Stimulated activated CD8-positive, alpha-beta memory T cell treated with anti-CD3 and anti-CD28 coated beads, Interleukin-12 subunit alpha, Interleukin-12 subunit beta, amount 100 ng/mL, for 24 hours (primary cell): ENCODE measurements around the gene CXCL10.
"Not testable (repeated sequence)": the region's sequence is repeated elsewhere in the genome, so short reads cannot be mapped to it uniquely, and the experiment has no call there.

Experiments
- DNase-seq: peaks from one replicate; pipeline ENCODE4 v3.0.0-alpha.2; 2020; ENCODE audit errors: extremely low read depth

CXCL10 gene

DNA sequence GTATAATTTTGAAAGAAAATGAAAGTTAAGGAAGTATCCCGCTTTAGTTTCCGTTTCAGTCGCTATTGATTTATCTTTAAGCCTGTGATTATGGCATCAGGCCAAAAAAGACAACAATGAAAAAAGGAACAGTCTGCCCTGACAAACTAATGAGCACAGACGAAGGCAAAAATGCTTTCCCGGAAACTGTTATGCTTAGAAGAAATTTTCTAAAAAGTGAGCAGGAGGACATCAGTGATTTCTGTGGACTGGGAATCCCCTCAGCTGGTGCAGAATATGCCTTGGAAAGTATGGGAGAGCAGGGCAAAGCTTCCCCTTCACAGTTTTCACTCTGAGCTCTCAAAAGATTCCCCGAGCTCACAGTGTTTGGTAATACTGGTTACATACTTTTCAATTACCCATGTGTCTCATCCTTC lies 5.1 kb upstream of the CXCL10 start:
- DNase-seq: no peak

DNA sequence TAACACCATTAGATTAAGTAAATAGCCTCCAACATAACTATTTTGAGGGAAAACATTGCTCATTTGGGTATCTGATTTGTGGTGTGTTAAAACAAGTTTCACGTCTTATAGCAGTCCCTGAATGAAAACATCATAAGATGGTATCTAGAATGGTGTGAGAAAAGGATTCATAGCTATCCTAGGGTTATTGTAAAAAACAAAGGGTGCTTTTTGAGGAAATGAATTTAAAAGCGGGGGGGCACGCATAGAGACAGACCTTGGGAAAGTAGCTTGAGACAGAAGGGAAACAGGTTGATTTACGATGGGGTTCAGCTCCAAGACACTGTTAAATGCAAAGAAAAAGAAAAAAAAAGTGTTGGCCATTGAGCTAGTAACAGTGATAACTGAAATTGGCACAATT lies 768 bp upstream of the CXCL10 start:
- DNase-seq: no peak

DNA sequence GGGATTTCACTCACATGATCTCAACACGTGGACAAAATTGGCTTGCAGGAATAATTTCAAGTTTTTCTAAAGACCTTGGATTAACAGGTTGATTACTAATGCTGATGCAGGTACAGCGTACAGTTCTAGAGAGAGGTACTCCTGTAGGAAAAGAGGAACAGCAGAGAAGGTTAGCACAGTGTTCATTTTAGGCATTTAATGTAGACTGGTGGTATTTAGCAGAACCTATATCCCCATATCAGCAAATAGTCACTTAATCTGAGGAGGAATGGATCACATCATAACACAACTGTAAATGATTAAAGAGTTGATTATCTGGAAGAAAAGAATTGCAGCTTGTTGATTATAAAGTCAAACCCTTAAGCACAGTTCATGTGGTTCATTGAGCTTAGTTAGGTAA lies 620 bp downstream of the CXCL10 start:
- no peak for DNase-seq

DNA sequence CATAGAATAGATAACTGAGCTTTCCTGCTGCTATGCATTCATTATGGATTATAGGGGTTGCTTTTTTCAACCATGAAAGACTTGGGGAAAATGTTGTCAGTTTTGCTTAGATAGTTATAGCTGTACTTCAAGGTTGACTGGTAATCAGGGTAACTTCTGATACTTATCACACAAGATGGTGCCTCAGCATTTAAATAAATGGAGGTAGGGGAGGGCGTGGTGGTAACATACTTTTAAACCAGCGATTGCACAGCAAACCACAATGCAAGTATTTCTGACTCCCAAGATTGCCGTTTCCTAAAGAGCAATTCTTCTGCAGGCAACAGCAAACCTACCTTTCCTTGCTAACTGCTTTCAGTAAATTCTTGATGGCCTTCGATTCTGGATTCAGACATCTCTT lies 1.3 kb downstream of the CXCL10 start:
- no peak for DNase-seq

DNA sequence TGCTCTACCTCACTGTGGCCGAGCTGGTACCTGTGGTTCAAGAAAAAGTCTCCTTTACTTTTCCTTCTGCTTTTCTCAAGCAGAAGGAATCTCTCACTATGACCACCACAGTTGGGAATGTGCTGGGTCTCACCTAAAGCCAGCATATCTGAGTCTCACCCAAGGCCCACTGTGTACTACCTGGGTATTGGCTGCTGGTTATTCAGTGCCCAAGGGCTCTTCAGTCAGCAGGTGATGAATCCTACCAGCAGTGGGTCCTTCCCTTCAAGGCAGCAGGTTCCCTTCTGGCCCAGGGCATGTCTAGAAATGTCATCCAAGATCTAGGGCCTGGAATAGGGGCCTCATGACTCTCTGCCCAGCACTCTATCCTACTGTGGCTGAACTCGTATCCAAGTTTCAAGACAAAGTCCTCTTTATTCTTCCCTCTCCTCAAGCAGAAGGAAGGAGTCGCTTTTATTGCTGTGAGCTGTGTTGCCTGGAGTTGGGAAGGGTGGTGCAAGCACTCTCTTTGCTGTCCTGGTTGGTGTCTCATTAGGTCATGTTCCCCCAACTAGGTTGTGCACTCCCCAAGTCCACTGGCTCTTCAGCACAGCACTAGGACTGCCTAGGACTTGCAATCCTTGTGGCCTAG lies 6.1 kb downstream of the CXCL10 start:
- no peak for DNase-seq

DNA sequence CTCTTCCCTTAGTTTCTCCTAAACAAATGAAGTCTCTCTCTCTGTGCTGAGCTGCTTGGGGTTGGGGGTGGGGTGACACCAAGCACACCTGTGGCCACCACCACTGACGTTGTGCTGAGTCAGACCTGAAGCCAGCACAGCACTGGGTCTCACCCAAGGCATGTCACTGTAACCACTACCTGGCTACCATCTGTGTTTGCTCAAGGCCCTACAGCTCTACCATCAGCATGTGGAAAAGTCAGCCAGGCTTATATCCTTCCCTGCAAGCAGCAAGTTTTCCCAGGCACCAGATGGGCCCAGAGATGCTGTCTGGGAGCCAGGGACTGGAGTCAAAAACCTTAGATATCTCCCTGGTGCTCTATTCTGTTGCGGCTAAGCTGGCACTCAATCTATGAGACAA lies 6.9 kb downstream of the CXCL10 start:
- no peak for DNase-seq

DNA sequence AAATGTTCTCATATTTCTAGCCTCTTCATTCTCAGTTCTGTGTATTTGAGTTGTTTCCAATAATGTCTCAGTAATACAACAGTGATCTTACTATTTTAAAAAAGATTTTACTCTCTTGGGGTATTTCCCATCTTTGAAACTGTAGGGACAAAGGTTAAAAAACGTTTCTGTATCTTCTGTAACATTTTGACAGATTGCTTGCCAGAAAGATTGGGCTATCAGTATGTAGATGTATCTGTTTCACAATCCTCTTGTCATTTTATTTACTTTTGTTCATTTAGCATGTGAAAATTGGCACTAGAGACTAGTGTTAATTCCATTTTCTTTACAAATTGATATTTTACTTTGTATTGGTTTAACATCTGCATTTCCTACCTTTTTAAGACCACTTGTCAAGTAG lies 9.8 kb downstream of the CXCL10 start:
- DNase-seq: no peak

DNA sequence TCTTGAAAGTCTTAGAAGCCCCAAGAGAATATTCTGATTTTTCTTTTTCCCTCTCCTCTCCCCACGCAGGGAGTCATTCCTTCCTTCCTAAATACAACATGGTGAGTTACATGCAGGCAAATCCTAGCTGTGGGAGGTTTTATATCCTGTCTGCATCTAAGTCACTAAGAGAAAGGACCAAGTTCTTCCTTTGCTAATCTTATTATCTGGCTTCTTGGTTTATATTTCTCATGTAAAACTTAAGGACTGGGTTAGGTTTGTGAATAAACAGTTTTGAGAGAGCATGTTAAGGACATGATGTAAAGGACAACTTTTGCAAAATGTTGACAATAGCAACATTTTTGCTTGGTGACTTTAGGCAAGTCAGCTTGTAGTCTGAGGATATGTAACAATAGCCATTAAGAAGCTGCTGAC lies 10.9 kb downstream of the CXCL10 start:
- no peak for DNase-seq

DNA sequence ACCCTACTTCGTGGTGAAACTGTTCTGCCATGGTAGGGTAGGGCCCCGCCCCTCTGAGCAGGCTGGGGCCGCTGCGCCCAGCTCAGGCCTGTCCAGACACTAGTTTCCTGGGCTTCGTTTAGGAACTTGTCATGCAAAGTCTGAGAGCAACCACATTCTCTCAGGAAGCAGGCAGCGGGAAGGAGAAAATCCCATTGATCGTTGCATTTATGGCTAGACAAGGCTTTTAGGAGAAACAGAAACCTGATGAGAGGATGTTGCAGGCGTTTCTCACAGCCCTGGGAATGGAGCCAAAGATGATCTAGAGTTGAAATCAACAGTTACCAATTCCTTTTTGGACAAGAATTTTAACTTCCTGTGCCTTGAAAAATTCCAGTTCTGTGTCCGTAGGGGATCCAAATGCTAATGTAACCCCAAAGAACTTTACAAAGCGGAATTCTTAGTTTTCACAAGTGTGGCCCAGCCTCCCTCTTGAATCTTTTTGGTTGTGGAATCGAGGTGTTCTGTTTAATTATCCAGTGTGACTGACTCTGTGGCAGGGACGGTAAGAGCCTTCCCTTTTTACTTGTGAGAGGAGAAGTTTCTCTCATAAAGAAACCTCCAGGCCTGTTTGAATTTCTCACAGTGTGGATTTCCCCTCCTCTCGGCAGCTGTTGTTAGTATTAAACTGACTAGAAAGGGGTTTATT lies 11.5 kb downstream of the CXCL10 start:
- no peak for DNase-seq

DNA sequence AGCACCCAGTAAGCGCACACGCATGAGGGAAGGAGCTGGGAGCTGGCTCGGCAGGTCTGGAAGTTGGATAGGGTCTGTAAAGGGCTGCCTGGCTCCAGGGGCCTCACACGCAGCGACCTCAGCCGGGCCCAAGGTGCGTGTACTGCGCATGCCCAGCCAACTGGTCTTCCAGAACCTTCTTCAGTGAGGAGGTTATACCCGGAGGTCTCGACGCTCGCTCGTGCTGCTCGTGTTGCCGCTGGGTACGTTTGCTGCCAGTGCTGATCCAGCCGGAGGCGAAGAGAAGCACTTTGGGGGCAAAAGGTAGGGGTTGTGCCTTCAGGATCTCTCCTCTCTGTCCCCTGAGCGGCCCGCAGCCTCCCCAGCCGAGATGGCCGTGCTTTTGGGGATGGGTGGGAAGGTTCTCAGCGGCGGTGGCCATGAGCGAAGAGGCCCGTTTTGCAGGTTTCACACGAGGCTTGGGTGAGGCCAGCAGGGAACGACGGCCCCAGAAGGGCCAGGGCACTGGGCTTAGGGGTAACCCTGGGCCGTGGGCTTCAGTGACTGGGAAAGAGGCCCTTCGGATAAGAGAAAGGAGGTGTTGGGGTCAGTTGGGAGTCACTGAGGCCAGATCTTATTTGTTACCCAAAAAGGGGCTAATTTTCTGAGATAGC lies 12.2 kb downstream of the CXCL10 start:
- no peak for DNase-seq

DNA sequence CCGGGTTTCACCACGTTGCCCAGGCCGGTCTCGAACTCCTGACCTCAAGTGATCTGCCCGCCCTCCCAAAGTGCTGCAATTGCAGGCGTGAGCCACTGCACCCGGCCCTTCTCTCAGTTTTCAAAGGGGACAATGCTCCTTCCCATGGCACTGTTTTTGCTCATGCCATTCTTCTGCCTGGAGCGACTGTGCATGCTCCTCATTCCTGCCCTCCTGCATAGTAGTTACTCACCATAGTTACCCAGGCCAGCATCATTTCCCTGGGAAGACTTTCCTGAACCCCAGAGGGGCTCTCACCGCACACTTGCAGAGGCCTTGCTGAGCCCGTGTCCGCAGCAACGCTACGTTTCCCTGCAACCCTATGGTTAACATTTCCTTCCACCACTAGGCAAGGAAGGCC lies 12.7 kb downstream of the CXCL10 start:
- no peak for DNase-seq

DNA sequence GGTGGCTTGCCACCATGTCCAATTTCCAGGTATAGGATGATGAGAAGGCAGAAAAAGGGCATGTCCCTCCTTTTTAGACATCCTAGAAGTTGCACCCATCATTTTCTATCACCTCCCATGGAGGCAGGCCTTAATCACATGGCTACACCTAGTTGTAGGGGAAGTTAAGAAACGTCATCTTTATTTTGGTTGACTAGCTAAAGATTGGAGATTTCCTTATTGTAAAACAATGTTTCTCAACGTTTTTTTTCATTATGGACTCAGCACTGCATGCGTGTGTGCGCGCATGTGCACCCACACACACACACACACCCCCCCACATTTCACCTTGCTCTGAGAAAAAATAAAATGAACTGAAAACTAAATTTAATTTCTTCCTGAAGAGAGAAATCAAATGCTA lies 14.0 kb downstream of the CXCL10 start:
- no peak for DNase-seq

DNA sequence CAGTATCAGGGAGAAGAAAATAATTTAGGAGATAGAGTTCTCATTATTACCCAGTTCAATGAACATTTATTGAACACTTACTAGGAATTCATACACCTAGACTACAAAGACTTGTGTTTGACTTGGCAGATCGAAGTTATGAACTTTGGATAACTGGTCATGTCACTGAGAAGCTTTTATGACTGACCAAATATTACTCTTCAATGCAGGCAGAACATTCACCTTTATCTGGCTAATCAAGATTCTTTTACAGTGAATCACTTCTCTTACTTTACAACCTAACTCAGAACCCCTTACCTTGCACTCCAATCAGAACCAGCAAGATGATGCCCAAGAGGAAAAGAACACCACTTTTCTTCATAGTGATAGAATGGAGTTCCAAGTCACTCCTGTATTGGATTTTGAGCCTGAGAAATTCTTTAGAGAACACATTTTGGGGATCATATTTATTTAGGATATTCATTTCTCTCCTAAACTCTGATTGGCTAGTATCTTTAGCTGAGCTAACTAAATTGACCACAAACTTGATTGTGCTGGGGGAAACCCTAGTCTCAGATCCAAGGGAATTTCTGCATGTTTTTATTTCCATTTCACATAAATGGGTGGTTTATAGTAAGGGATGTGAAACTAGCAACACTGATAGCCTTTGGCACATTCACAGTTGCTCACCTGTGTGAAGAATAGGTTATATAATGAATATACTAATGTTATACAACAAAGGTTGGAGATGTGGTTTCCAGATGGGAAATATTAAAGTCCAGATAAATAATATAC lies 16.0 kb downstream of the CXCL10 start, which contains the start of gene CXCL9:
TSS of gene CXCL9 (minus strand) at position 421 of the 774 bp plus-strand sequence. CDS start at position 361, 60 bp downstream.
- no peak for DNase-seq

DNA sequence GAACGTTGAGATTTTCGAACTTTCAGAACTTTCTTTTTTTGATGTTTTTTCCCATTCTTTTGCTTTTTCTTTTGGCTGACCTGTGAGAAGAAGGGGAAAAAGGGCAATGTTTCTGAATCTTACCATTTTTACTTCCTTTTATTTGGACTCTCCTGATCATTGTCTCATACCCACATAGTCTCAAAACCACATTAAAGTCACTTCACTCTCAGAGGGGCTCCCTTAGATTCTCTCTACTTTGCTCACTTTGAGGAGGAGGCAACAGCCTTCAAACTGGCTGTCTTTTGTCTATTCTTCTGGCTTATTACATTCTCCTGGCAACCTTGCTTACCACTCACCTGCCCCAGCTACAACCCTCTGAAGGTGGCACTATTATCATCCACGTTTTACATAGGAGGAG lies 19.7 kb downstream of the CXCL10 start:
- DNase-seq: no peak

DNA sequence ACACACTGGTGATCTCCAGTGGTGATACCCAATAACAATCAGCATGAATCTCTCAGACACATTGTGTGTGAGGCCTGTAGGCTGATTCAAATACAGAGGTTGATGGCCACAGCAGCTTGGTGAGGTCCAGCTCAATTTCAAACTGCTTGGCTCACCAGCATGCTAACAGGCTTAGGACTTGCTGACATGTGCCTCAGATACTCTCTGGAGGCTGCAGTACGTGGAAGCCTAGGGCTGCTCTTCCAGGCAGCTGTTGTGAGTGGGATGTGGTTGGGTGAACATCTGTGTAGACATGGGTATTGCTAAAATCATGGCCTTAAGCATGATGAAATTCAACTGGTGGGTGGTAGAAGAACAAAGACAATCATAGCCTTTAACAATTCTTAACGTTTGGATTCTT lies 20.3 kb downstream of the CXCL10 start:
- DNase-seq: no peak

DNA sequence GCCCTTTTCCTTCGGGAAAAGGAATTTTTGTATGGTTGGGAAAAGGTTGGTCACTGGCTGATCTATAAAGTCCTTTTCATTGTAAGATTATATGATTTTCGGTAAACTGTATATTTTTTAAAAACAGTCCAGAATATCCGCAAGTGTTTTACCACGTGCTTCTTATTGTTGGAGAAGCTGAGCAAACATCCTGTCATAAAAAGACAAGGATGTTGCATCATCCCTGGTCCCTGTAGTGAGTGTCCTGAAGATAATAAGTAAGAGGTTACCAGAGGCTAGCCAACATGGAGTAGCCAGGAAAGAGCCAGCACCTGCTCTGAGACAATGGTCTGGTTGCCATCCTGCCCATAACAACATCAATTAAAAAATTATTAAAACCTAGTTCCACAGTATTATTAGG lies 21.1 kb downstream of the CXCL10 start:
- no peak for DNase-seq

DNA sequence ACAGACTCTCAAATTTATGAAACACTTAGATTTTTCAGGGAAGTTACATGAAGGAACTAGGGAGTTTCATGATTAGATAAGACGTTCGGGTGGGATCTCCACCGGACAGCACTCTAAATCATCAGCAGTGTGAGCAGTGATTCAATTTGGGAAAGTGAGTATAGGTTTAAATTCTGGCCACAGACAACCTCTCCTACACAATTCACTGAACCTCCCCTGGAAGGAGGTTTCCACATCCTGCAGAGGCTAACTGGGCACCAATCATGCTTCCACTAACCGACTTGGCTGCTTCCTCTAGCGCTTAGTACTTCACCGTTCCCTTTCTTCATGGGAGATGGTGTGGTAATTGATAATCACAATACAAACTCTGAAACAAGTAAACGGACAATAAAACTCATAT lies 21.6 kb downstream of the CXCL10 start:
- DNase-seq: no peak

DNA sequence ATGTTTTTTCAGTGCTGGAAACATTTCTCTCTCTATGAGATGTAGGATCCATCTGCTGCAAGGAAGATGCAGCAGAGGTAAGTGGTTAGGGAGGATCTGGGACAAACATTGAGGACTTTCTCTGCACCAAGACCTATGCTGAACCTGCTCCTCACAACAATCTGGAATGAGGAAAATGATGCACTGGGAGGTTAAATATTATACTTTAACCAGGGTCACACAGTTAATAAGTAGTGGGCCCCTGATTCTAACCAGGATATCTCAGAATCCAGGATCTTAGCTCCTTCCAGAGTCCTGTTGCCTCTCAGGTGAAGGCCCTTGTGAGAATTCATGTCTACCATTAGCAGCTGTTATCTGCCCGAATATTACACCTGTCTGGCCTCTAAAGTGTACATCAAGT lies 23.0 kb downstream of the CXCL10 start:
- DNase-seq: no peak

DNA sequence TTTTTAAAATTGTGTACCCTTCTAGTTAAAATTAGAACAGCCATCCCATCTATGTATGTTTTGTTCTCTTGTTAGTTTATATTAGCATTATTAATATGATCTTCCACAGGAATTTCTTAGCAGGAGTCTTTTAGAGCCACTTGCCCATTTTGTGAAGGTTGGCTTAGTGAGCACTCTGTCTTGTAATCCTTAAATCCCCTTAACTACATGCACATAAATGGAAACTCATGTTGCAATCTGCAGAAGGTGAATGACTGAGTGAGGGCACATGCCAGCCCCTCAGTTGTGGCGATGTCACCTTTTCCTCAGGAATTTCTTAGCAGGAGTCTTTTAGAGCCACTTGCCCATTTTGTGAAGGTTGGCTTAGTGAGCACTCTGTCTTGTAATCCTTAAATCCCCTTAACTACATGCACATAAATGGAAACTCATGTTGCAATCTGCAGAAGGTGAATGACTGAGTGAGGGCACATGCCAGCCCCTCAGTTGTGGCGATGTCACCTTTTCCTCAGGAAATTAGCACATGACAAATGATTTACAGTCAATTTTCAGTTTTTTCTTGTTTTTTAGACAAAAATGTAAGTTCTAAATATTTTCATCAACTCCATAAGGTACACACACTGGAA lies 24.7 kb downstream of the CXCL10 start:
- DNase-seq: not testable (repeated sequence)

DNA sequence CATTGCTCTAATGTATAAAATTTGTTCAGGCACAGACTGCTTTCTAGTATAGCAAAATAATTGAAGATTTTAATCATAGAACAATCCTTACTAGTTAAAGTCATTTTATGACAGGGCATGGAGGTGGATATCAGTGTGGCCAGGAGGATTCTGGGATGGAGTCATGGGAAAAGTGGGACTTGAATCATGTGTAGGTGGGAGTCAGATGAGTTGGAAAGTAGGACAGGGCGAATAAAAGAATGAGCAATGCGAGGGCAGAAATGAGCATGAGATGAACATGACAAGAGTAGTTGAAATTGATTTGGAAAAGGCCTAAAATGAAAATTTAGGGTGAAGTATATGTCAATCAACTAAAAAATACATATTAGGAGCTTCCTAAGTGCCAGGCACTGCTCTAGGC lies 25.4 kb downstream of the CXCL10 start:
- DNase-seq: no peak

DNA sequence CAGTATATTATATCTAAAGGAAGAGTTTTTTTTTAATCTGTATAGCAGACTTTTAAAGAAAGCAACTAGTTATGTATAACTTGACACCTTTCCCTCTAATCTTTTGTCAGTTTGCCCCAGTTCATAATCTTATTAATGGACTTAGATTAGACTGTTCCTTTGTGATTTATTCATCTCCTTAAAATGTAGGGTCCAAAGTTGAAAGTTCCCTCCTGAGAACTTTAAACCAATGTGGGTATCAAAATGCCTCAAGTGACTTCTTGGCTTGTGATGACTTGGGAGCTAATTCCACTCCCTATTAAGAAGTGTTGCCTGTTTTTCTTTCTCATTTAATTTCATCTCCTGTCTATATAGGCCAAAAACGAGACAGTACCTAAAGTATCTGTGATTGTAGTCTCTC lies 26.2 kb downstream of the CXCL10 start:
- DNase-seq: no peak

DNA sequence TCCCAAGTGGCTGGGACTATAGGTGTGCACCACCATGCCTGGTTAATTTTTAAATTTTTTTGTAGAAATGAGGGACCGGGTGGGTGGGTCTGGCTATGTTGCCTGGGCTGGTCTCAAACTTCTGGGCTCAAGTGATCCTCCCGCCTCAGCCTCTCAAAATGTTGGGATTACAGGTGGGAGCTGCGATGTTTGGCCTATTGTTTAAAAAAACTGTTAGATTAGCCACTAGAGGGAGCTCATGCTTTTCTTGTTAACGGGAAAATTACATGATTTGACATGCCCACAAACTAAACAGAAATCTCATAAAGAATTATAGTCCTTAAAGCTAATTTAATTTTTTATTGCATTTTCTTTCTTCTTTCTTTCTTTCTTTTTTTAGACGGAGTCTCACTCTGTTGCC lies 27.6 kb downstream of the CXCL10 start:
- DNase-seq: no peak
